GM21360 (cell line): ENCODE data around the gene CCRL2.
"Not testable (repeated sequence)": the region's sequence is repeated elsewhere in the genome, so short reads cannot be mapped to it uniquely, and the experiment has no call there.

Experiments
- ATAC-seq: cut with Tn5 transposase; IDR thresholded peaks from one replicate; pipeline ENCODE4 v1.9.1; 2021; ENCODE audit warnings: mild to moderate bottlenecking, moderate library complexity; ENCODE audit not compliant: unreplicated experiment

CCRL2 gene

GRCh38 chr3:46401579-46401978, 5.5 kb upstream of the CCRL2 start:
- no peak for ATAC-seq

- not testable (repeated sequence) for ATAC-seq
Observed at GRCh38 chr3:46402902-46403301, 4.2 kb upstream of the CCRL2 start.

GRCh38 chr3:46405301-46406019, 1.6 kb upstream of the CCRL2 start:
- no peak for ATAC-seq

- ATAC-seq: no peak
Observed at GRCh38 chr3:46406443-46406787, 644 bp upstream of the CCRL2 start.

GRCh38 chr3:46407970-46408369, 911 bp downstream of the CCRL2 start:
- no peak for ATAC-seq

- no peak for ATAC-seq
Observed at GRCh38 chr3:46408853-46409252, 1.8 kb downstream of the CCRL2 start.

GRCh38 chr3:46409739-46410489, 2.9 kb downstream of the CCRL2 start:
- ATAC-seq: no peak

GRCh38 chr3:46410669-46411068, 3.6 kb downstream of the CCRL2 start:
- no peak for ATAC-seq

- ATAC-seq: no peak
Observed at GRCh38 chr3:46411271-46411670, 4.2 kb downstream of the CCRL2 start.

- ATAC-seq: no peak
Observed at GRCh38 chr3:46412786-46413298, 5.8 kb downstream of the CCRL2 start.

- no peak for ATAC-seq
Observed at GRCh38 chr3:46413951-46414350, 6.9 kb downstream of the CCRL2 start.

GRCh38 chr3:46414739-46415138, 7.7 kb downstream of the CCRL2 start:
- no peak for ATAC-seq

- no peak for ATAC-seq
Observed at GRCh38 chr3:46416125-46416810, 9.2 kb downstream of the CCRL2 start.

- ATAC-seq: no peak
Observed at GRCh38 chr3:46416811-46417510, 9.9 kb downstream of the CCRL2 start.

- no peak for ATAC-seq
Observed at GRCh38 chr3:46417841-46418611, 11.0 kb downstream of the CCRL2 start.

GRCh38 chr3:46419816-46420215, 12.8 kb downstream of the CCRL2 start:
- ATAC-seq: no peak

GRCh38 chr3:46420931-46421330, 13.9 kb downstream of the CCRL2 start:
- no peak for ATAC-seq

- no peak for ATAC-seq
Observed at GRCh38 chr3:46422617-46423016, 15.6 kb downstream of the CCRL2 start.

- ATAC-seq: no peak
Observed at GRCh38 chr3:46423588-46423987, 16.5 kb downstream of the CCRL2 start.

- ATAC-seq: not testable (repeated sequence)
Observed at GRCh38 chr3:46426476-46426875, 19.4 kb downstream of the CCRL2 start.
